ENCODE measurements around the gene EDN1. TPM values are rescaled to one million over a fixed set of nuclear protein-coding genes. Genes with fewer than 3 reads are reported as not detected.

The EDN1 gene
- total and polyA plus RNA-seq, 10 of the 15 experiments (the other 5 are each of a cell fraction or from before 2014, with no cell fraction given) = 2.0 to 6.6 (median 3.1) TPM

DNA sequence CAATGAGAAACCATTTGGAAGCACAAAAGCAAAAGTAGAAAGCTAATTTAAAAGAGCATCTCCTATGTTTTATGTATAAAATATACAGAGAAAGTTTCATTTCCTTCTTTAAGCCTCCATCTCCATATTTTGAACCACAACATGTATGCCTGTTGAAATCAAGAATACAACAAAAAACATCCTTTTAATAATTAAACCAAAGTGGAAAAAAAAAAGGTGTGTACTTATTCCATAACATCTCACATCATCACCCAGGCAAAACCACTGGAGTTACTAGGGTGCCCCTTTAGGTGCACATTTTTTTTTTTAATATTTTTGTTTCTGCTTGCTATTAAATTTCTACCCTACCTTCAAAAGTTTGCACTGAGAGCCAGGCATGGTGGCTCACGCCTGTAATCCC, 43.0 kb downstream of the EDN1 start (continued):
- TF ChIP-seq, protein P1, sequence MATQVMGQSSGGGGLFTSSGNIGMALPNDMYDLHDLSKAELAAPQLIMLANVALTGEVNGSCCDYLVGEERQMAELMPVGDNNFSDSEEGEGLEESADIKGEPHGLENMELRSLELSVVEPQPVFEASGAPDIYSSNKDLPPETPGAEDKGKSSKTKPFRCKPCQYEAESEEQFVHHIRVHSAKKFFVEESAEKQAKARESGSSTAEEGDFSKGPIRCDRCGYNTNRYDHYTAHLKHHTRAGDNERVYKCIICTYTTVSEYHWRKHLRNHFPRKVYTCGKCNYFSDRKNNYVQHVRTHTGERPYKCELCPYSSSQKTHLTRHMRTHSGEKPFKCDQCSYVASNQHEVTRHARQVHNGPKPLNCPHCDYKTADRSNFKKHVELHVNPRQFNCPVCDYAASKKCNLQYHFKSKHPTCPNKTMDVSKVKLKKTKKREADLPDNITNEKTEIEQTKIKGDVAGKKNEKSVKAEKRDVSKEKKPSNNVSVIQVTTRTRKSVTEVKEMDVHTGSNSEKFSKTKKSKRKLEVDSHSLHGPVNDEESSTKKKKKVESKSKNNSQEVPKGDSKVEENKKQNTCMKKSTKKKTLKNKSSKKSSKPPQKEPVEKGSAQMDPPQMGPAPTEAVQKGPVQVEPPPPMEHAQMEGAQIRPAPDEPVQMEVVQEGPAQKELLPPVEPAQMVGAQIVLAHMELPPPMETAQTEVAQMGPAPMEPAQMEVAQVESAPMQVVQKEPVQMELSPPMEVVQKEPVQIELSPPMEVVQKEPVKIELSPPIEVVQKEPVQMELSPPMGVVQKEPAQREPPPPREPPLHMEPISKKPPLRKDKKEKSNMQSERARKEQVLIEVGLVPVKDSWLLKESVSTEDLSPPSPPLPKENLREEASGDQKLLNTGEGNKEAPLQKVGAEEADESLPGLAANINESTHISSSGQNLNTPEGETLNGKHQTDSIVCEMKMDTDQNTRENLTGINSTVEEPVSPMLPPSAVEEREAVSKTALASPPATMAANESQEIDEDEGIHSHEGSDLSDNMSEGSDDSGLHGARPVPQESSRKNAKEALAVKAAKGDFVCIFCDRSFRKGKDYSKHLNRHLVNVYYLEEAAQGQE (IDR thresholded peaks at IDR 0.05; ENCODE audit: low read depth, low read length) = no peak
- TF ChIP-seq PML (IDR thresholded peaks at IDR 0.05; ENCODE audit: low read length) (no peak), SPI1 (IDR thresholded peaks at IDR 0.05; ENCODE audit: borderline replicate concordance, insufficient read depth, low read depth, low read length) (peak; percentile 48; the same call in 1 of the 2 replicates), TAF1 (IDR thresholded peaks at IDR 0.05; ENCODE audit: borderline replicate concordance, low read depth, low read length) (no peak), ASH2L (IDR thresholded peaks at IDR 0.05; ENCODE audit: borderline replicate concordance, low read depth) (no peak), GABPA (IDR thresholded peaks at IDR 0.05; ENCODE audit: low read depth) (no peak), MTA2 (IDR thresholded peaks at IDR 0.05; ENCODE audit: low read depth) (0 out of 2 replicates have a peak, but pooled peaks have one; percentile 23), SMAD1 (IDR thresholded peaks at IDR 0.05; ENCODE audit: low read depth, partially characterized antibody) (no peak), ZNF384 (IDR thresholded peaks at IDR 0.05; ENCODE audit: borderline replicate concordance, low read depth, low read length) (0 out of 2 replicates have a peak, but pooled peaks have one; percentile 21)
